Astrocyte of the hippocampus (primary cell): ENCODE measurements around the gene SMIM36.
"Not testable (repeated sequence)": the region's sequence is repeated elsewhere in the genome, so short reads cannot be mapped to it uniquely, and the experiment has no call there.

Source experiments
- DNase-seq: peaks from one replicate; pipeline ENCODE4 v3.0.0; 2011; ENCODE audit warnings: low read depth, low spot score

The SMIM36 gene

DNA sequence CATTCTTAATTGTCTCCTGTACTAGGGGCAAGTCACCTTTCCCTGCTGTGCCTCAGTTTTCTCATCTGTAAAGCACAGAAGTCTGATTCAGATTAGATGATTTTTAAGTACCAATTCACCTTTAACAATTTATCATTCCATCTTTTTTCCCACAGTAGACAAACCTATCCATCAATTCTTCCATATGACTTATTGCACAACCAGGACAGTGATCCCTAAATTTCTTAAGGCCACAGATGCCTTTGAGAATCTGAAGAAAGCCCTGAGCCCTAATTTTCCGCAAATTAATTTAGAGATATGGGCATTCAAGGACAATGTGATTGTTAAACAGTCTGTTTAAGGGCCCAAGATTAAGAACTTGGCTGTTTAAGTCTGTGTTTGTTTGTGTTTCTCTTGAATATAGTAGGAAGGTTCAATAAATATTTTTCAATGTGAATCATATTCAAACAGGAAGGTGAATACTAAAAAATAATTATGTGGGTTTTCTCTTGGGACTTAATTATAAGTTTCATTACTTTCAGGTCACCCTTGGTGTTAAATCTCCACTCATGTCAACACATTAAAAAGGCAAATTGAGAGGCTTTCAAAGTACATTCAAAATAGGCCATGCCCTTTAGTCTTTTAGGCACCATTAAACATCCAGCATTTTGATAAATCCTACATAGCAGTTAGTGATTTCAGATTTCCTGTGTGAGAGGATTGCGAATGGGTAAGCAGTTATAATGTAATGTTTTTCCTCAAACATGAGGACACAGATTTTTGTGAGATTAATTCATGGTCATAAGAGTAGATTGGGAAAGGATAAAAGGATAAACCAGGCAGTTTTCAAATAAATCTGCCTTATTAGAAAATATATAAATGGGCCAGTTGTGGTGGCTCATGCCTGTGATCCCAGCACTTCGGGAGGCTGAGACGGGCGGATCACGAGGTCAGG is 54.7 kb downstream of the SMIM36 start:
- no peak for DNase-seq

DNA sequence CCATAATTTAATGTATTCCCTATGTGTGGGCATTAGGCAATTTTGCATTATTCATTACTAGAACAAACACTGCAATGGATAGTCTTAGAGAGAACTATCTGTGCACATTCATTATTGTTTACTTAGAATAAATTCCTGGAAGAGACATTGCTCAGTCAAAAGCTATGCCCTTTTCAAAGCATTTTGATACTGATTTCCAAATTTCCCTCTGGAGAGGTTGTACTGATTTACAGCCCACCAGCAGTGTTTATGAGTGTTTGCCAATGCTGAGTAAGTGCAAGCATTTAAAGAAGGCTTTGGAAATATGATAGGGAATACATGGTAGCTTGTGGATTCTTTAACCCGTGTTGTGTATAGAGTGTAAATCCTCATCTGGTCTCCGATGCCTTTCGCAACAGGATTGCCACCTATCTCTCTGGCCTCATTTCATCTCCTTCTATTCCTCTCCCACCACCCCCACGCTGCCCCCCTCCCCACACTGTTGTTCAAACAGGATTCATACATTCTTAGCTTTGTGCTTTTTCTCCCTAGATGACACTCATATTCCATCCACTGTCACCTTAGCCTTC is 56.3 kb downstream of the SMIM36 start:
- DNase-seq: no peak

DNA sequence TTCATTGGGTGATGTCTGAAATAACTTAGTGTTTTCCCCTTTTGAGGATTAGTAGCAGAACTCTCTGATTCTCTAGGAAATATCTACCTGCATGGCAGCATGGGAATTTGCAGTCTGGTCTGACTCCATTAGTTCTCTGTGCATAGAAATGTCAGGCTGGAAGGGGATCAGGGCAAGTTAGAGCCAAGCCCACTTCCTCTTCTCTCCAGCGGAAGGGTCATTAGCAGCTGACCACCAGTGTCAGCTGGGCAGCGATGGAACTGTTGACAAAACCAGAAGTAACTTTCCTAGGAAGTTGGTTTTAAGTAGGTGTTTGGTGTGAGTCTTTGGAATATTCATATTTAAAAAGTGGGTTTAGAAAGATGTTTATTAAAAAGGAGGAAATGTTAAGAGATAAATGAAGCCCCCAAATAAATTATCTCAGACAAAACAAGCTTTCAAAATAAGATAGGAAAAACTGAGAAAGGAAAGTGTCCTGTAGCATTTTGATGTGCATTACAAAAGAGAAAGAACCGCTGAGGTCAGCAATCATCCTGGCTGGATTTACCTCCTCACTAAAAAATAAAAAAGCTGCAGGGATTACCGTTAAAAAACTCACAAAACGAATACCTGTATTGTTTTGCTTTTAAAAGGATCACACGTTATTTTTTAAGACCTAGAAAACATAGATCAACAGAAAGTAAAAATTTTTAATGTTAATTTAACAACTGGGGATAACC is 57.3 kb downstream of the SMIM36 start:
- no peak for DNase-seq

DNA sequence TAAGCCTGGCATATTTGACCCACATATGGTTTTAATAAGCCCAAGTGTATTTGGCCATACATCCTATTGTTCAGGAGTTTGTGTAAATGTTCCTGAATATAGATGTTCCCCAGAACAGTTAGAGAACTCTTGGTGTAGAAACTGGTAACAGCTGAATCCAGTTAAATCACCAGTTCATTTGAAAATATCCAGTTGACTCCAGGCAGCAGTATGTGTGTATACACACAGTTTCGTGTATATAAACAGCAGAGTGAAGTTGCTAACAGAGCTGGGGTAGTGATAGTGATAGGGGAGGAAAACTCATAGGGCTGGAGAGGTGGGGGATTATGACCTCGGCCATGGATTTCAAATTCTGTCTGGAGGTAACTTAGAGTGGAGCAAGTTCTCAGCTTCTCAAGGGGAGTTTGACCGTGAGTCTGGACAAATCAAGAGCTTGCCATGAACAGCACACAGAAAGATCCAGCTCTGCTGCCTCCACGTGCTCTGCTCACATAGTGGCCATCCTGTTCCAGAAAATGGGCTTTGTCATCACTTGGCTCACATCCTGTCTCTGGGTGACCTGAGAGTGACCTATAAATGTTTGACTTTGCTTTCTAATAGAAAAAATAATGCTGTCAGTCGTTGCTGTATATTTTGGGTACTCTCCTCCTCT is 59.0 kb downstream of the SMIM36 start:
- DNase-seq: peak; percentile 33

DNA sequence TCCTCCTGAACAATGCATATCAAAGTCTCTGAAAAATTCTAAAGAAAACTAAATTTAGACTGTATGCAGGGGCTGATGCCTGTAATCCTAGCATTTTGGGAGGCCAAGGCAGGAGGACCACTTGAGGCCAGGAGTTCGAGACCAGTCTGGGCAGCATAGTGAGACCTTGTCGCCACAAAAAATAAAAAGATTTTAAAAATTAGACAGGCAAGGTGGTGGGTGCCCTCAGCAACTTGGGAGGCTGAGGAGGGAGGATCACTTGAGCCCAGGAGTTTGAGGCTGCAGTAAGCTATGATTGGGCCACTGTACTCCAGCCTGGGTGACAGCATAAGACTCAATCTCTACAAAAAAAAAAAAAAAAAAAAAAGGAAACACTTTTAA is 59.5 kb downstream of the SMIM36 start:
- no peak for DNase-seq

DNA sequence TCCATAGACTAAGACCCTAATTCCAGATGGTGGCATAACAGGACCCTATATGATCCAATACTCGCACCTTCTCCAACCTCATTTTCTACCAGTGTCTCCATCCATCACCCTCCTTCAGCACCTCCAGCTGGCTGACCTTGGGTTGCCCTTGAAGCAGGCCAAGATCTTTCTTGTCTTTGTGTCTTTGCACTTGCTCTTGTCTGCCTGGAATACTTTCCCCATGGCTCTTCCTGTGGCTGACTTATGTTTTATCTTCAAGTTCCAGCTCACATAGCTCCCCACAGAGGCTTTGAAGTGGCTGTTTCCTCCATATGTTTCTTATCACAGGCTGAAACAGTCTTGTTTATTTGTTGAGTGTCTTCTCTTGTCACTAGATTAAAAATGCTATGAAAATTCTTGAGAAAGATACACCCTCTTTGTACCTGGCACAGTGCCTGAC is 60.0 kb downstream of the SMIM36 start:
- no peak for DNase-seq

DNA sequence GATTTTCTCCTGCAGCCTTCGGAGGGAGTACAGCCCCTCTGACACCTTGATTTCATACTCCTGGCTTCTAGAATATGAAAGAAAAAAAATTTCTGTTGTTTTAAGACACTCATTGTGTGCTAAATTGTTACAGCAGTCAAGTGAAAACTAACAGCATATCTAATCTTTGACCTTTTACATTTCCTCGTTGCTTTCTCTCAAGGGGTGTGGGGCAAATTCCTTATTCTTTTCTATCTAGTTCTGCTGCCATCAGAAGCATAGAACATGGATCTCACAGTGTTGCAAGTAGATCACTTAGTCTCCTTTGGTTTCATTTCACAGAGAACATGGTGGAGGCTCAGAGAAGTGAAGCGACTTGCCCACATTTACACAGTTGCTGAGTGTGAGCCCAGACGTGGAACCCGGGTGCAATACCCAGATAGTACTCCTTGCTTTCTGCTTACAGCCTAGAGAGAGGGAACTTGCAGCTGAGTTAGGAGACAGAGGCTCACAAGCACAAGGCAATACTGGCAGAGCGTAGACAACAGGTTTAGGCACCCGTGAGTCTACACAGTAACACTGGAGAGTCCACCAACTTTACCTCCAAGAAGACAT is 60.9 kb downstream of the SMIM36 start:
- no peak for DNase-seq

DNA sequence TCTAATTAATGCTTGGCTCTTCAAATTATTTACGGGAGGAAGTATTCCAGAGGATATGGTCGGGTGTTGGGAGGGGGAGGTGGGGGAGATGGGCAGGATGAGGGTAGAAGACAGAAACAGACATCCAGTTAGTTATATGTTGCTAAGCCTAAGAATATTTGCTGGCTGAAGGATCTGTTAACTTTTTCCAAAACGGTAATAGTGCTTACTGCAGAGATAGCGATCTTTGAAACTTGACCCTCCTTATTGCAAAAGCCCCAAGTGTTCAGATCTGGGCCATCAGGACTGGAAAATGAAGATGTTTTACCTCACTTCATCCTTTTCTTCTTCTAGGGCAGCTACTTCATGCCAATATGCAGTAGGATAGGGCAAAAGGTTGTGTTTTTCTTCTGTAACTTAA is 62.6 kb downstream of the SMIM36 start:
- DNase-seq: no peak

DNA sequence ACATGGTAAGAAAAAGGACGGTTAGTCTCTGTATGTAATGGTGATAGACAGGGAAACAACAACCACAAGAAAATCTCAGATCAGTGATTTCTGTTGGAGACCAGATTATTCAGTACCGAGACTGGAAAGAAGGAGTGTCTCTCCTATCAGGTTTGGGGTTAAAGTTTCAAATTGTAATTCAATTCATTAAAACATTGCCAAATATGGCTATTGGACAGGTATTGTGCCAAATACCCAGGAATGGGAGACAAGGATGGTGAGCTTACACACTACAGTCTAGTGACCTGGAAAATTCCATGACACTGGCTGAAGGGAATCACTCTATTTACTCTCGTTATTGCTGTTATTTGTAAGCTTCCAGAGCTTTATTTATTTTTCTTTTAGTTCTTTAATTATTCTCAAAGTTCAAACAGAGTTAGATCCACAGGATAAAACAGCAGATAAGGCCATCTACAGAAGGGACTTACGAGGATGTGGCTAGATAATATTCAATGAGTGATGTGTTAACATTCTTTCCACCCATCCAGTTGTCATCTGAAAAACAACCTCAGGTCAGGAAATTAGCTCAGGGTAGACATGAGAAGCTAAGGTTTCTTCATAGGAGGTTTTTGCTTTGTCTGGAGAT is 64.6 kb downstream of the SMIM36 start:
- DNase-seq: no peak

DNA sequence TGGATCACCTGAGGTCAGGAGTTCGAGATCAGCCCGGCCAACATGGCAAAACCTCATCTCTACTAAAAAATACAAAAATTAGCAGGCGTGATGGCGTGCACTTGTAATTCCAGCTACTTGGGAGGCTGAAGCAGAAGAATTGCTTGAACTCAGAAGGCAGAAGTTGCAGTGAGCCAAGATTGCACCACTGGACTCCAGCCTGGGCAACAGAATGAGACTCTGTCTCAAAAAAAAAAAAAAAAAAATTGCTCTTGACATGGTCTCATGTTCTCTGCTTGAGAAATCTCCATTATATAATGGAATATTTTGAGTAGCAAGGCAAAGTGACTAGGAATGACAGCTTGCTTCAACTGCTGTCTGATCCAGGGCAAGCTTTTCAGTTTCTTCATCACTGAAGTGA is 65.2 kb downstream of the SMIM36 start:
- DNase-seq: not testable (repeated sequence)

DNA sequence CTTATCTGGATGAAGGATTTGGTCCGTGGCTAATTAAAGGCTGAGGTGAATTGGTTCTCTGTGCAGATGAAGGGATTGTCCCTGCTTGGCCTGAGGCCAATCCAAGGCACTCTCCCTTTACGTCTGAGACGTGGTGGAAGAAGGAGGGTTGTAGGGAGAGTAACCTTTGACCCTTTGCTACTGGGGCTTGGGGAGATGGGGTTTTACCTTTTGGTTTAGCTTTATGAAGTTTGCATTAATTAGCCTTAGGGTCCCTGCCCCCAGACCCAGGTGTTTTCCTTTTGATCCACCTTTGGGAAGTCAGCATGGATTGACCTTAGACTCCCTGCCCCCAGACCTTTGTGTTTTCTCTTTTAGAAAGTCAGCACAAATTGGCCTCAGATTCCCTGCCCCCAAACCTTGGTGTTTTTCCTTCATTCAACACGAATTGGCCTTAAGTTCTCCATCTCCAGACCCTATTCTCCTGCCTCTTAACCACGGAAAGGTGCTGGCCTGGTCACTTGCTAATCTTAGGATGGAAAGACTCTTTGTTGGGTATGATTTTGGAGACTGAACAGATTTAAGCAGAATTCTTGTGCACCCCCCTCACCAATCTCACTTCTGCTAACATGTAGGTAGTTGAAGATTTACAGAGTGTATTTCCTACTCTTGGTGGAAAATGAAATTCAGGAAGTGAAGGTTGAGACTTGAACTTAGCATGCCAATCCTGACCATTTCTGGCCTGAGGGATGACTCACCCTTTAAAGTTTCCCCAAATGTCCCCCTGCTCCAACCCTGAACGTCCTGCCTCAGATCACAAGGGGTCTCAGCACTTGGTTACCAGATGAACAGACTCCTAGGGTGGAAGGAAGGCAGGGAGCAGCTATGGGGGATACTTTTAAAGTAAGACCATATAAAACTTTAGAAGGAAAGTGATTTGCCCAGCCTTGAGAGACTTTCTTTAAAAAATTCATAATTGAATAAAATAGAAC is 66.5 kb downstream of the SMIM36 start:
- peak; percentile 18 for DNase-seq

DNA sequence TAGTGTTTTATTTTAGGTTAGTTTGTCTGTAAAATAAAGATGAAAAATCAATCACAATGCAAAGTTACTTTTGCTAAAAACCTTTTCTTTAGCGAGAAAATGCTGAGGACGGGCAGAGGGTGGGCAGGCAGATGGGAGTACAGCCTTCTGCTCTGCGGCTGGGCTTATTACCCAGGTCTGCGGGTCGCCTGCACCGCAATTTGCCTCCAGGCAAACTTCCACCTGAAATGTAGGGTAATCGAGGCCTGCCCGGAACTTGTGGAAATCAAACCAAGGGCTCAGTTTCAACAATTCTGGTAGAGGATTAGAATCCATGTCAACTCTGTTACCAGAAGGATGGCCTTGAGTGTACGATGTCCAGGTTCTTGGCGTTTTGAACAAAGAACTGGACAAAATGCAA is 67.3 kb downstream of the SMIM36 start:
- DNase-seq: no peak

DNA sequence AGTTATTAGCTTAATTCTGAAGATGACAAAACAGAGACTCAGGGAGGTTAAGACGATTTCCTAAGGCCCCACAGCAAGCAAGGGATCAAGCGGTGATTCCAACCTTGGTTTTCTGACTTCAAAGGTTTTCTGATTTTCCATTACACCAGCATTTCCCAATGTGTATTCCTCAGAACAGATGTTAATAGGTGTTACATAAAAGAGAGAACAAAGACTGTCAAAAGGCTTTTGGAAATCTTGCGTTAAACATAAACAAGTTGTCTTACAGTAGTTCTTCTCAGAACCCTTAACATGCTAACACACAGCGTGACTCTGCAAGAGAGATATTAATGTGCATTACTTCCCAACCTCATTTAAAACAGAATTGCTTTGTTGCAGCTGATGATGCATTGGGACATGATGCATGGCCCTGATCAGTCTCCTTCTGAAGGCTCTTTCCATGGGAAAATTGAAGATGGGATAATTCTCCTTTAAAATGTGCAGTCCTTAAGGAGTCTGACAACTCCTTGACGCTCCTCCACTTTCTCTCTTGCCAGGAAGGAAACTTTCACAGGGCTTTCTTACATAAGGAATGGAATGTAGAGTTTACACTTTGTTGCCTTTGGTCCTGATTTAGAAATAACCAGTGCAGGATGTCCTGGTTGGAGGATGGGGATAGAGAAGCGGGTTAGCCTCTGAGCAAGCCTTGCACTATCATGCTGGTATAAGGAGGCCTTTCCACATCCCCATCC is 68.1 kb downstream of the SMIM36 start:
- no peak for DNase-seq

DNA sequence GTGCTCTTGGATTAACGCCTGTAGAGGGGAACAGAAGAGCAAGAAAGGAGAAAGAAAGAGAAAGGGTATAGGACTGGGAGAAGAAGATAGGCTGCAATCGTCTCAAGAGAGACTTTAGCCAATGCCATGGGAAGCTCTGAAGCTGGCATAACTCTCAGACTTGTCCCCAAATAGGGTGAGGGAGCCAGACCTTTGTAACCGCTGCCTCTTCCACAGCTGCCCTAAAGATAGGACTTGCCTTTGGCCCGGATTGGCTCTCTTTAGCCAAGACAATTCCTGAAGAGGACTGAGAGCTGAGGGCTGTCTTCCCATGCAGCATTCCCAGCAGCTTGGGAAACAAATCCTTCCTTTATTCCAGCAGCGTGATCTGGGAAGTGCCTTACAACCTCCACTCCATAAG is 68.8 kb downstream of the SMIM36 start:
- no peak for DNase-seq

DNA sequence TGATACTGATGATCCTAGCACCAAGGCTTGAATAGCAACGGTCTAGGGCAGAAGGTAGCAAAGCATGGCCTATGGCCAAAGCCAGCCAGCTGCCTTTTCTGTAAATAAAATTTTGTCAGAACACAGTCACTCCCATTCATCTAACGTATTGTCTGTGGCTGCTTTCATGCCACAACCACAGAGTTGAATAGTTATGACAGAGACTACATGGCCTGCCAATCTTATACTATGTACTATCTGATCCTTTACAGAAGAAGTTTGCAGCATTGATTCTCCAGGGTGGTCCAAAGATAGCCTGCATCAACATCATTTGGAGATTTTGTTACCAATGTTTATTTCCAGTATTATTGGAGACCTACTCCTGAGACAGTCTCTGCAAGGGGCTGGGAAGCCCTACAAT is 69.7 kb downstream of the SMIM36 start:
- no peak for DNase-seq

DNA sequence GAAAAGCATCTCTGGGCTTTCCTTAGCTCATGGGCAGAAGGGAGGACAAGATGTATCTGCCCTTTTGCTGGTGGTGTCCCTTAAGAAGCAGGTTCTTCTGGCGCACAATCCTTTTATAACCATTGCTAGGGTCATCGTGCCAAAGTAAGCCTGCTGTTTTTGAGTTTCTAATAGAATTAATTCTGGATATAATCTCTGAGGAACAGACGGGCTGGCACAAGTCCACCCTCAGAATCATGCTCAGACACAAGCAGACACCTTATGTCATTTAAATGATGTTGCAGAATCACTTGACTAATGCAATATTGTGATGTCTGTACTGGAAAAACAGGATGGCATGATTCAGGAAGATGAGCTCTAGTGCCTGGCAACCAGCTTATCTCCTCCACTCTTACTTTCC is 70.9 kb downstream of the SMIM36 start:
- no peak for DNase-seq

DNA sequence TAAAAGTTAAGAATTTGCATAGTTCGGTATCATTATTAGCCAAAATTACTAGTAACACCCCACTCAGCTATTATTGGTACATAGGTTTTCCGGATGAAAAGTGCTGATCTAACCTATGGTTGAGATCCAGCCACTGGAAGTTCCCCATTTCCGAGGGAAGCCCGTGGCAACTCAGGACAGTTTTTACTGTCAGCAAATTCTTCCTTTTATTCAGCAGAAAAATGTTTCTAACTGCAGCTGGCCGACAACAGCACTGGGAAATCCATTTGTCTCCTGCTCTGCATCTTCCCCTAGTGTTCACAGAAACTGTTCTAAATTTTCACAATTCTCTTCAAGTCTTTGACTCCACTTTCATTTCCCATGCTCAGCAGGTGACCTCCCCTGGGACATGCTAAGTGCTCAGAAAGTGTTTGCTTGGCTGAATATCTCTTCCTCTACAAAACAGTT is 74.1 kb downstream of the SMIM36 start:
- no peak for DNase-seq

DNA sequence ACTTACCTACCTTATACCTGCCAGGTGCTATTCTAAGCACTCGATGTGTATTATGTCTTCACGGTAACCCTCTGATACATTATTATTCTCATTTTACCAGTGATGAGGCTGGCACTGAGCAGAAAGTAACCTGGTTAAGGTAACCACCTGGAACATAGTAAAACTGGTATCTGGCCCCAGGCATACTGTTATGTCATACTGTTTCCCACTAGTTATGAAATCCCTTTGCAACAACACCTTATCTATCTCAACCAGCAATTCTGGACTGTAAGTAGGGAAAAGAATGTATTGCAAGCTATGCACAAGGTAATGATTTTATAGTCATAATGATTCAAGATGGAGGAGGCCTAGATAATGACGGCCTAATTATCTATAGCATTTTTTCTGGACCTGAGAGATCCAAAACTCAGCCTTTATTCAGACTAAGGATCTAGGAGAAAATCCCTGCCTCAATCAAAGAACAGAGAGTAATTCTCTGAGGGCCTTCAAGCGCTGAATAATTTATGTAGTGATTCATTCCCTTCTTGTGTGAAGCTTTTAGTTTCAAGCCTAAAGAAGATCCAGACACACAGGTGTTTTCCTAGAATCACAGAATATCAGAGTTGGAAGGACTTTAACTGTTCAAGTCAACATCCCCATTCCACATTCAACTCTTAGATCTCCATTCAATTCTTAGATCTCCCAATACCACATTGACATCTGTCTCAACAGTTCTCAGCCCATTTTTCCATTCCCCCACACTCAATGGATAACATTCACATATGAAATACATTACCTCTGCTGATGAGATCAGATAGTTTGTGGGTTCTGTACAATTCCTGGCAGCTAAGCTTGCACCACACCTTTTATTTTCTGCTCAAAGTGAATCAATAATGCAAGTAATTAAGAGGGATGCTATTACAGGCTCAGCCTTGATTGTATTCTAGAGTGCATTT is 74.8 kb downstream of the SMIM36 start:
- DNase-seq: no peak
